SU-DHL-6 (cell line): ENCODE data around the gene DCAF17.

Experiments
- CTCF ChIP-seq: fragments of 200-600 bp; sonication (generic); IDR thresholded peaks from one replicate; pipeline ENCODE4 v1.5.1; 2017; ENCODE audit warnings: antibody characterized with exemption, mild to moderate bottlenecking, low read length, moderate library complexity; ENCODE audit not compliant: insufficient read depth, poor library complexity, severe bottlenecking
- EZH2phosphoT487 ChIP-seq: fragments of 200-600 bp; sonication (generic), shearing (Covaris generic); conservative IDR thresholded peaks from 2 replicates; pipeline ENCODE4 v1.6.1; 2018; ENCODE audit warnings: mild to moderate bottlenecking, antibody characterized with exemption, low read length, moderate library complexity, mixed read lengths

- TF ChIP-seq CTCF (no peak), EZH2phosphoT487 (no peak)
Measured at GRCh38 chr2:171521361-171522051, 87.5 kb downstream of the DCAF17 start.
